ENCODE data around the gene FANCC. TPM values are rescaled to one million over a fixed set of nuclear protein-coding genes. Genes with fewer than 3 reads are reported as not detected.

Gene FANCC
- total and polyA plus RNA-seq, 2 of the 8 experiments (the other 6 are each of a cell fraction or from before 2014, with no cell fraction given), result 7.8 to 15.2 TPM

DNA sequence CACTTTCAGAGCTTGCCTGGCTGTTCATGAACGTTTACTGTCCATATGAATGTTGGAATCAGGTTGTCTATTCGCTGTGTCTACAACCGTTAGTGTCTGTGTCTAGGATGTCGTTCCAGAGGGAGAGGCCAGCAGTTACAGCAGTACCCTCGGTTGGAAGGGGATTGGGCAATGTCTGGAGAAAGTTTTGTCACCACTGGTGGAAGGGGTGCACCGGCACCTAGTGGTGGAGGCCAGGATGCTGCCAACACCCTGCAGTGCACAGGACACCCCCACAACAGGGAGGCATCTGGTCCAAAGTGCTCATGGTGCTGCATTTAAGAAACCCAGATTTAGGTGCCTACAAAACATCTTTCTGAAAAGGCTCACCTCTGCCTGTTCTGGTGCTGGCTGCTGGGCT lies 220.7 kb downstream of the FANCC start:
- Histone ChIP-seq H2BK15ac (ENCODE audit: low read length) (no peak overlapping the region), H3K23ac (ENCODE audit: insufficient read length) (no peak overlapping the region), H2BK12ac (ENCODE audit: low read depth, low read length) (no peak overlapping the region), H3K9ac (replicated peaks in 1 of 4; ENCODE audit: extremely low read depth in 1 of 4, low read depth in 3 of 4, low read length in 3 of 4) (no peak overlapping the region), H2AFZ (ENCODE audit: low read length) (no peak overlapping the region), H4K91ac (replicated peaks; ENCODE audit: insufficient read length, low read length) (no peak overlapping the region), H2BK120ac (replicated peaks; ENCODE audit: low read depth, low read length) (no peak overlapping the region), H2AK5ac (ENCODE audit: low read depth, low read length) (no peak overlapping the region), H3K56ac (replicated peaks; ENCODE audit: insufficient read length, low read depth, low read length) (no peak overlapping the region), H3K9me3 (ENCODE audit: insufficient read depth in 2 of 2, low read depth in 1 of 2, low read length in 1 of 2) (no peaks in the 10 kb centered on the region), H3K79me2 (ENCODE audit: control insufficient read depth in 1 of 2, insufficient read depth in 2 of 2, low read length in 2 of 2) (no peaks in the 10 kb centered on the region), H3K4me3 (ENCODE audit: extremely low read depth in 1 of 4, insufficient read depth in 2 of 4, low read depth in 3 of 4, low read length in 4 of 4) (no peak overlapping the region), H3K27me3 (replicated peaks in 1 of 4; ENCODE audit: control insufficient read depth in 3 of 4, extremely low read depth in 1 of 4, insufficient read depth in 3 of 4, low read length in 3 of 4) (no peaks in the 10 kb centered on the region), H2BK5ac (ENCODE audit: low read depth, low read length) (no peak overlapping the region), H3K18ac (ENCODE audit: extremely low read depth, low read length) (no peak overlapping the region), H2BK20ac (ENCODE audit: low read length) (no peak overlapping the region), H3K79me1 (ENCODE audit: low read depth, low read length) (no peaks in the 10 kb centered on the region), H3K27ac (ENCODE audit: low read depth, low read length) (no peak overlapping the region), H4K20me1 (replicated peaks in 1 of 2; ENCODE audit: control insufficient read depth in 1 of 2, insufficient read depth in 2 of 2, low read length in 2 of 2) (no peaks in the 10 kb centered on the region), H3K4me1 (replicated peaks in 1 of 4; ENCODE audit: control insufficient read depth in 3 of 4, insufficient read depth in 4 of 4, low read length in 3 of 4) (peaks cover 0 to 9% (median 5%) of the 10 kb centered on the region in 4 experiments; a peak in 6 of 7 replicates), H3K4me2 (ENCODE audit: insufficient read depth in 1 of 2, low read depth in 2 of 2, low read length in 2 of 2) (no peak overlapping the region), H3K4ac (replicated peaks; ENCODE audit: insufficient read length, low read depth, low read length) (no peak overlapping the region), H3K23me2 (ENCODE audit: low read depth, low read length) (peaks cover 2% of the 10 kb centered on the region; the same call in 1 of the 2 replicates), H4K8ac (ENCODE audit: extremely low read depth, insufficient read depth, low read length) (no peak overlapping the region), H4K5ac (ENCODE audit: insufficient read length, low read depth, low read length) (no peak overlapping the region), H3K14ac (ENCODE audit: insufficient read length) (no peak overlapping the region), H3K36me3 (ENCODE audit: control insufficient read depth in 2 of 4, insufficient read depth in 4 of 4, low read length in 3 of 4) (no peaks in the 10 kb centered on the region; a peak in 1 of 8 replicates)
- WGBS, 2 experiments (ENCODE audit: extremely low coverage in 1 of 2, insufficient coverage in 1 of 2, insufficient read length in 1 of 2, insufficient replicate concordance in 2 of 2, low coverage in 1 of 2, low lambda C conversion rate in 2 of 2, missing lambda C conversion rate in 1 of 2), result 82% methylated on average over 6 of the region's 6 CpGs; no CpG with 5 or more reads in 1 of the 2 experiments
- ChIA-PET POLR2A (ENCODE audit: partially characterized antibody) (interaction anchor here (1.1 kb wide), 1 partner anchor 42 kb away, joined by 3 read pairs; no protein-coding TSS in a partner anchor), CTCF (ENCODE audit: partially characterized antibody) (interaction anchor here (0.9 to 13.8 kb wide), 9 partner anchors 11 to 416 kb away, joined by 3 to 209 read pairs (median 3); no protein-coding TSS in a partner anchor)
- TF ChIP-seq EGR1 (IDR thresholded peaks at IDR 0.05; ENCODE audit: borderline replicate concordance, low read depth, low read length) (no peak), SP4 (IDR thresholded peaks at IDR 0.05; ENCODE audit: low read length) (no peak), CEBPB (IDR thresholded peaks at IDR 0.05; ENCODE audit: low read depth, low read length) (peak; percentile 44; the same call in 1 of the 2 replicates), SIN3A (conservative IDR thresholded peaks at IDR 0.05 in 1 of 2, IDR thresholded peaks at IDR 0.05 in 1 of 2; ENCODE audit: low read depth in 1 of 2, low read length in 2 of 2) (no peak), RAD21 (IDR thresholded peaks at IDR 0.05 in 1 of 2, conservative IDR thresholded peaks at IDR 0.05 in 1 of 2; ENCODE audit: low read depth in 2 of 2, low read length in 2 of 2) (peak; percentile 23 to 32; a peak in 2 of 4 replicates)
- TF ChIP-seq, protein P1, sequence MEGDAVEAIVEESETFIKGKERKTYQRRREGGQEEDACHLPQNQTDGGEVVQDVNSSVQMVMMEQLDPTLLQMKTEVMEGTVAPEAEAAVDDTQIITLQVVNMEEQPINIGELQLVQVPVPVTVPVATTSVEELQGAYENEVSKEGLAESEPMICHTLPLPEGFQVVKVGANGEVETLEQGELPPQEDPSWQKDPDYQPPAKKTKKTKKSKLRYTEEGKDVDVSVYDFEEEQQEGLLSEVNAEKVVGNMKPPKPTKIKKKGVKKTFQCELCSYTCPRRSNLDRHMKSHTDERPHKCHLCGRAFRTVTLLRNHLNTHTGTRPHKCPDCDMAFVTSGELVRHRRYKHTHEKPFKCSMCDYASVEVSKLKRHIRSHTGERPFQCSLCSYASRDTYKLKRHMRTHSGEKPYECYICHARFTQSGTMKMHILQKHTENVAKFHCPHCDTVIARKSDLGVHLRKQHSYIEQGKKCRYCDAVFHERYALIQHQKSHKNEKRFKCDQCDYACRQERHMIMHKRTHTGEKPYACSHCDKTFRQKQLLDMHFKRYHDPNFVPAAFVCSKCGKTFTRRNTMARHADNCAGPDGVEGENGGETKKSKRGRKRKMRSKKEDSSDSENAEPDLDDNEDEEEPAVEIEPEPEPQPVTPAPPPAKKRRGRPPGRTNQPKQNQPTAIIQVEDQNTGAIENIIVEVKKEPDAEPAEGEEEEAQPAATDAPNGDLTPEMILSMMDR (IDR thresholded peaks at IDR 0.05; ENCODE audit: control extremely low read depth in 1 of 3, insufficient read depth in 1 of 3, low read depth in 1 of 3, low read length in 3 of 3), result peak in 1 of 3 experiments; percentile 19; a peak in 2 of 4 replicates
- DNase-seq (ENCODE audit: low read depth in 1 of 2, low spot score in 2 of 2), result no peak
- FAIRE-seq, result no peak
